ENCODE results near the gene ANKZF1.

GRCh38 chr2:219198974-219199373 lies 30.6 kb upstream of the ANKZF1 start:
- no peak for TF ChIP-seq POLR2A (IDR thresholded peaks at IDR 0.05; ENCODE audit: low read depth)
- TF ChIP-seq POLR2AphosphoS5 (IDR thresholded peaks at IDR 0.05) = no peak
